Endothelial cell of umbilical vein (primary cell): ENCODE results near the gene SUSD6. TPM values are rescaled to one million over a fixed set of nuclear protein-coding genes. Genes with fewer than 3 reads are reported as not detected.

ENCODE experiments used
- BruUV-seq: library from RNA; stranded (reverse); fragments of 400-500 nt; replicated peaks from 2 replicates; lab custom pipeline; 2021; lab: Mats Ljungman, UMichigan
- CTCF ChIA-PET: fragments of 300-600, 350-600 bp; sonication (Branson Sonifier 250); formaldehyde crosslinking; loops from one replicate; lab custom pipeline; 2021; ENCODE audit warnings: antibody characterized with exemption, inconsistent platforms; lab: Charles Lee
- POLR2A ChIA-PET: fragments of 300-600, 350-600 bp; sonication (Branson Sonifier 250); formaldehyde crosslinking; loops from one replicate; lab custom pipeline; 2021; ENCODE audit warnings: antibody characterized with exemption, inconsistent platforms; lab: Charles Lee
- DNase-seq: peaks from one replicate; pipeline ENCODE4 v3.0.0-alpha.2; 2011; ENCODE audit warnings: low read depth, low spot score
- FAIRE-seq: peaks from 2 replicates; lab custom pipeline; 2011; peaks lifted over from hg19 to GRCh38; lab: Jason Lieb, UNC
- H2AFZ ChIP-seq: 2 replicates; pipeline ENCODE4 v1.6.0; 2012; ENCODE audit warnings: low read depth, low read length, control low read depth, inconsistent platforms
- H3K27ac ChIP-seq: 2 replicates; pipeline ENCODE4 v1.5.1; 2011; ENCODE audit warnings: low read depth, mild to moderate bottlenecking, control low read depth, low read length, moderate library complexity; ENCODE audit not compliant: insufficient read depth
- H3K27me3 ChIP-seq, 2 experiments: 2 replicates each; pipeline versions ENCODE4 v1.6.0 to v1.6.1; 2011; ENCODE audit warnings: low read length in 2 of 2, mixed read lengths in 1 of 2; ENCODE audit not compliant: control insufficient read depth in 2 of 2, insufficient read depth in 2 of 2
- H3K36me3 ChIP-seq, 2 experiments: 2 replicates in 1 of 2; 3 replicates in 1 of 2; pipeline ENCODE4 v1.5.1; 2011; ENCODE audit warnings: low read length in 2 of 2, mild to moderate bottlenecking in 1 of 2, moderate library complexity in 1 of 2; ENCODE audit not compliant: control insufficient read depth in 2 of 2, insufficient read depth in 2 of 2; ENCODE audit errors: extremely low read depth in 1 of 2
- H3K4me1 ChIP-seq: 3 replicates; pipeline ENCODE4 v1.5.1; 2011; ENCODE audit warnings: mild to moderate bottlenecking, low read length; ENCODE audit not compliant: control insufficient read depth, insufficient read depth; ENCODE audit errors: extremely low read depth
- H3K4me2 ChIP-seq: 2 replicates; pipeline ENCODE4 v1.6.1; 2011; ENCODE audit warnings: low read length, control low read depth, mixed read lengths; ENCODE audit not compliant: insufficient read depth
- H3K4me3 ChIP-seq, 3 experiments: fragments of 200-600 bp in 1 of 3; sonication (generic), shearing (Covaris generic) in 1 of 3; replicated peaks in 1 of 3; 2 replicates each; pipeline ENCODE4 v1.5.1; 2011 to 2016; ENCODE audit warnings: control low read depth in 3 of 3, low read length in 3 of 3, mild to moderate bottlenecking in 2 of 3, inconsistent platforms in 1 of 3, low read depth in 1 of 3, moderate library complexity in 1 of 3; ENCODE audit not compliant: insufficient read depth in 1 of 3
- H3K79me2 ChIP-seq: 2 replicates; pipeline ENCODE4 v1.6.0; 2012; ENCODE audit warnings: low read length, inconsistent platforms; ENCODE audit not compliant: control insufficient read depth, insufficient read depth
- H3K9ac ChIP-seq: replicated peaks from 2 replicates; pipeline ENCODE3; 2011; ENCODE audit warnings: low read length, control low read depth; ENCODE audit not compliant: insufficient read depth; ENCODE audit errors: extremely low read depth
- H3K9me1 ChIP-seq: replicated peaks from 3 replicates; pipeline ENCODE4 v1.6.0; 2011; ENCODE audit warnings: mild to moderate bottlenecking, low read length; ENCODE audit not compliant: control insufficient read depth, insufficient read depth; ENCODE audit errors: extremely low read depth
- H3K9me3 ChIP-seq: replicated peaks from 2 replicates; pipeline ENCODE4 v1.5.1; 2012; ENCODE audit warnings: low read length, inconsistent platforms; ENCODE audit not compliant: control insufficient read depth, insufficient read depth
- H4K20me1 ChIP-seq: replicated peaks from 2 replicates; pipeline ENCODE3; 2011; ENCODE audit warnings: mild to moderate bottlenecking, low read length; ENCODE audit not compliant: control insufficient read depth, insufficient read depth; ENCODE audit errors: extremely low read depth
- EZH2 ChIP-seq: IDR thresholded peaks from 2 replicates; pipeline ENCODE4 v1.6.1; 2012; ENCODE audit warnings: borderline replicate concordance, low read depth, mild to moderate bottlenecking, moderate library complexity, low read length, inconsistent platforms; ENCODE audit not compliant: severe bottlenecking
- FOS ChIP-seq: IDR thresholded peaks from 2 replicates; pipeline ENCODE4 v1.6.1; 2011; ENCODE audit warnings: mild to moderate bottlenecking, low read length, moderate library complexity, borderline replicate concordance; ENCODE audit not compliant: insufficient read depth
- GATA2 ChIP-seq: IDR thresholded peaks from 2 replicates; pipeline ENCODE4 v1.7.0; 2011; ENCODE audit warnings: low read depth, mild to moderate bottlenecking, moderate library complexity, mixed read lengths, low read length; ENCODE audit not compliant: insufficient read length, insufficient read depth
- JUN ChIP-seq: IDR thresholded peaks from 2 replicates; pipeline ENCODE4 v1.6.1; 2011; ENCODE audit warnings: borderline replicate concordance, low read depth; ENCODE audit not compliant: insufficient read length, insufficient read depth
- MYC ChIP-seq: IDR thresholded peaks from one replicate; pipeline ENCODE4 v1.6.1; 2011; ENCODE audit warnings: mild to moderate bottlenecking, low read depth, low read length
- POLR2A ChIP-seq: IDR thresholded peaks from 2 replicates; pipeline ENCODE4 v1.6.1; 2012; ENCODE audit warnings: low read depth, mild to moderate bottlenecking, control low read depth, low read length
- POLR2AphosphoS5 ChIP-seq: IDR thresholded peaks from 2 replicates; pipeline ENCODE4 v1.6.1; 2012; ENCODE audit warnings: low read depth, mild to moderate bottlenecking, control low read depth, low read length, moderate library complexity; ENCODE audit not compliant: insufficient read depth
- dilution Hi-C: fragments of 300-500 bp; cut with MboI; formaldehyde crosslinking; loops from one replicate; pipeline ENCODE4 v1.15.0; 2019; ENCODE audit warnings: low sequenced_read_pairs; ENCODE audit not compliant: extremely low pct_ligation_motif_present
- intact Hi-C: fragments of 100-400 bp; cut with micrococcal nuclease; formaldehyde crosslinking; loops from one replicate; pipeline ENCODE4 v1.10.0; 2022
- polyA plus RNA-seq, 4 experiments: library from polyadenylated mRNA; depleted of rRNA in 3 of 4; stranded (reverse) in 3 of 4; unstranded in 1 of 4; fragments of >200 nt; gene quantifications; 2 replicates each; pipeline versions ENCODE4 v1.2.1 to v1.2.3, GENCODE V29; 2011 to 2012; ENCODE audit warnings: missing spikeins in 1 of 4
- total RNA-seq: library from RNA; stranded (reverse); gene quantifications from 2 replicates; pipeline ENCODE4 v1.2.3, GENCODE V29; 2021
- TF ChIP-seq, protein P1 (sequence below), 2 donors: IDR thresholded peaks; 1 replicate in 1 of 2; 2 replicates in 1 of 2; pipeline ENCODE4 v1.5.1; 2011; ENCODE audit warnings: low read length in 2 of 2, mild to moderate bottlenecking in 2 of 2, moderate library complexity in 2 of 2, control low read depth in 1 of 2, inconsistent platforms in 1 of 2, low read depth in 1 of 2; ENCODE audit not compliant: insufficient read depth in 1 of 2; ENCODE audit errors: extremely low read depth in 1 of 2
- TF ChIP-seq, protein P2 (sequence below): IDR thresholded peaks from 2 replicates; pipeline ENCODE4 v1.6.1; 2011; ENCODE audit not compliant: insufficient read depth, insufficient read length

The SUSD6 gene
- total and polyA plus RNA-seq, 2 donors (not counting 3 experiments of a cell fraction or from before 2014, with no cell fraction given), result 13.4 to 19.5 TPM

DNA sequence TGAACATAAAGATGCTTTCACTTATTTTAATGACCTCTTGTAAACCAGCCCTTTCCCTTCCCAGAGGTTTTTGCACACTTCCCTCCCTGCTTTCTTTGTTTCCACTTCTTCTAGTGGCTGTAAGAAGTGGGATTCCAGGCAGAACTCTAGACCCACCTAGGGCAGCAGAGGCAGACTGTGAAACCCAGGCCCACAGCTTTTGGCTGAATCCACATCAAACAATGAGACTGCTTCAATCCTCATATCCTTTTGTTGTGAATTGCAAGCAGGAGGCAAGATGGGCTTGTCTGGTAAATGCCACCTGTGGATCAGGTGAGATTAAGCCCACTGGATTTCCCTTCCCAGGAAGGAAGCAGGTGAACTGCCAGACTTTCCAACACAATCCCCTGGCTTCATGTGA, 49.5 kb upstream of the SUSD6 start:
- POLR2A ChIA-PET, result no interaction called here
- H3K27me3 ChIP-seq, result peaks cover 27 to 31% of the 10 kb centered on the region in 2 experiments

More for the DNA sequence above, 49.5 kb upstream of the SUSD6 start:
- Histone ChIP-seq H3K9me1 (no peaks in the 10 kb centered on the region), H3K4me3 (no peak overlapping the region), H3K9me3 (no peaks in the 10 kb centered on the region), H3K27ac (no peak overlapping the region), H2AFZ (no peak overlapping the region), H3K9ac (no peak overlapping the region), H3K4me2 (no peak overlapping the region), H3K79me2 (no peaks in the 10 kb centered on the region), H3K4me1 (no peaks in the 10 kb centered on the region), H3K36me3 (no peaks in the 10 kb centered on the region), H4K20me1 (no peaks in the 10 kb centered on the region)
- dilution Hi-C loops (no loop called here), intact Hi-C loops (no loop called here)
- CTCF ChIA-PET, result interaction anchor here (1.0 to 3.5 kb wide), 3 partner anchors 13 to 37 kb away, joined by 3 to 12 read pairs (median 3); no protein-coding TSS in a partner anchor
- BruUV-seq, result no TSS peak
- no peak for TF ChIP-seq POLR2AphosphoS5
- no peak for TF ChIP-seq POLR2A
- no peak for TF ChIP-seq EZH2
- TF ChIP-seq, protein P1, sequence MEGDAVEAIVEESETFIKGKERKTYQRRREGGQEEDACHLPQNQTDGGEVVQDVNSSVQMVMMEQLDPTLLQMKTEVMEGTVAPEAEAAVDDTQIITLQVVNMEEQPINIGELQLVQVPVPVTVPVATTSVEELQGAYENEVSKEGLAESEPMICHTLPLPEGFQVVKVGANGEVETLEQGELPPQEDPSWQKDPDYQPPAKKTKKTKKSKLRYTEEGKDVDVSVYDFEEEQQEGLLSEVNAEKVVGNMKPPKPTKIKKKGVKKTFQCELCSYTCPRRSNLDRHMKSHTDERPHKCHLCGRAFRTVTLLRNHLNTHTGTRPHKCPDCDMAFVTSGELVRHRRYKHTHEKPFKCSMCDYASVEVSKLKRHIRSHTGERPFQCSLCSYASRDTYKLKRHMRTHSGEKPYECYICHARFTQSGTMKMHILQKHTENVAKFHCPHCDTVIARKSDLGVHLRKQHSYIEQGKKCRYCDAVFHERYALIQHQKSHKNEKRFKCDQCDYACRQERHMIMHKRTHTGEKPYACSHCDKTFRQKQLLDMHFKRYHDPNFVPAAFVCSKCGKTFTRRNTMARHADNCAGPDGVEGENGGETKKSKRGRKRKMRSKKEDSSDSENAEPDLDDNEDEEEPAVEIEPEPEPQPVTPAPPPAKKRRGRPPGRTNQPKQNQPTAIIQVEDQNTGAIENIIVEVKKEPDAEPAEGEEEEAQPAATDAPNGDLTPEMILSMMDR (IDR thresholded peaks at IDR 0.05; ENCODE audit: extremely low read depth in 1 of 2, insufficient read depth in 1 of 2, low read depth in 1 of 2, low read length in 2 of 2), result no peak
- no peak for TF ChIP-seq FOS
- no peak for TF ChIP-seq GATA2
- TF ChIP-seq MYC, result no peak
- TF ChIP-seq JUN, result no peak
- TF ChIP-seq, protein P2, sequence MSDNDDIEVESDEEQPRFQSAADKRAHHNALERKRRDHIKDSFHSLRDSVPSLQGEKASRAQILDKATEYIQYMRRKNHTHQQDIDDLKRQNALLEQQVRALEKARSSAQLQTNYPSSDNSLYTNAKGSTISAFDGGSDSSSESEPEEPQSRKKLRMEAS, result no peak
- no peak for FAIRE-seq
- no peak for DNase-seq
